ENCODE results near the gene TMEM131.

The TMEM131 gene

DNA sequence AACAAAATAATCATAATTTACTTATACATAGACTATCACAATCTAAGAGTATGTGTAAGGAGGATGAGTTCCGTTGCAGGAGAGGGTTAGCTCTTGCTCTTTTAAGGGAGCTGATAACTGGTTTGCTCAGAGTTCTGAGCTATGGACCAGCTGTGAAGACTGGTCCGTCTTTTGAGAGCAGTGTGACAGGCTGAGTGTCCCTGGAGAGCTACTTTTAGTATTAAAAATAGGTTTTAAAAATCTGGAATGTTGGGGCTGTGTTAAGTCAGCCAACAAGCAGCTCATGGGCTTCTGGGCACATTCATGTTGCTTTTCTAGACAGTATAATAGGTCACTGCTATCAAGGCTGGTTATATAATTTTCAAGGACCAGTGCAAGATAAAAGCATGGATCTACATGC lies 41.5 kb upstream of the TMEM131 start:
- no peak for DNase-seq (ENCODE audit: low read depth)
- TF ChIP-seq, protein P1, sequence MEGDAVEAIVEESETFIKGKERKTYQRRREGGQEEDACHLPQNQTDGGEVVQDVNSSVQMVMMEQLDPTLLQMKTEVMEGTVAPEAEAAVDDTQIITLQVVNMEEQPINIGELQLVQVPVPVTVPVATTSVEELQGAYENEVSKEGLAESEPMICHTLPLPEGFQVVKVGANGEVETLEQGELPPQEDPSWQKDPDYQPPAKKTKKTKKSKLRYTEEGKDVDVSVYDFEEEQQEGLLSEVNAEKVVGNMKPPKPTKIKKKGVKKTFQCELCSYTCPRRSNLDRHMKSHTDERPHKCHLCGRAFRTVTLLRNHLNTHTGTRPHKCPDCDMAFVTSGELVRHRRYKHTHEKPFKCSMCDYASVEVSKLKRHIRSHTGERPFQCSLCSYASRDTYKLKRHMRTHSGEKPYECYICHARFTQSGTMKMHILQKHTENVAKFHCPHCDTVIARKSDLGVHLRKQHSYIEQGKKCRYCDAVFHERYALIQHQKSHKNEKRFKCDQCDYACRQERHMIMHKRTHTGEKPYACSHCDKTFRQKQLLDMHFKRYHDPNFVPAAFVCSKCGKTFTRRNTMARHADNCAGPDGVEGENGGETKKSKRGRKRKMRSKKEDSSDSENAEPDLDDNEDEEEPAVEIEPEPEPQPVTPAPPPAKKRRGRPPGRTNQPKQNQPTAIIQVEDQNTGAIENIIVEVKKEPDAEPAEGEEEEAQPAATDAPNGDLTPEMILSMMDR (IDR thresholded peaks at IDR 0.05; ENCODE audit: low read length, missing control alignments) = no peak
- no peak overlapping the region for H3K4me3 ChIP-seq (replicated peaks; ENCODE audit: low read depth, low read length)

DNA sequence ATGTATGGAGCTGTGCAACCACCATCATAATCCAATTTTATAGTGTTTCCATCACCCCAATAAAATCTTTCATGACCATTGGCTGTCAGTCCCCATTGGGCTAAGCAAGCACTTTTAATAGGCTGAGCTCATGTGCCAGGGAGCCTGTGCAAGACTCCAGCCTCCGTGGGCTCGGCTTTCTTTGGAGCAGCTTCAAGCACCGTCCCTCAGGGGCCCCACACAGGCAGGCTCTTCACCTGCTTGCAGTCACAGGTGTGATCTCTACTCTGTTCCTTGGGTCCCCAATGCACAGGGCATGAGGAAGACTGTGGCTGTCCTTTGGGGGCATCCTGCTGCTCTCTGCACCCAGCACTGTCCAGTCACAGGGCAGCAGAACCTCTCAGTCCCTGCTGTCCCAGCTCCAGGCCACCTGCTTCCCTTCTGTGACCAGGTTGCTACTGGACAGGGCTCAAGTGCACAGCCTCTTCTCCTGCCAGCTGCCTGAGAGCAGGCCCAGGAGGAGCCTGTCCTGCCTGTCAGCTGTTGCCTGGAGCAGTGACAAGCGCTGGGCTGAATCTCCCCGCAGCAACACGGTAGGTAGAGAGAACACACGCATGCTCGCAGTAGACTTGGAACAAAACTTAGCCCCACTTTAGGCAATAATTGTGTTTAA lies 40.7 kb upstream of the TMEM131 start:
- TF ChIP-seq, protein P1 (IDR thresholded peaks at IDR 0.05; ENCODE audit: low read length, missing control alignments) = no peak
- no peak for DNase-seq (ENCODE audit: low read depth)
- H3K4me3 ChIP-seq (replicated peaks; ENCODE audit: low read depth, low read length) = no peak overlapping the region

DNA sequence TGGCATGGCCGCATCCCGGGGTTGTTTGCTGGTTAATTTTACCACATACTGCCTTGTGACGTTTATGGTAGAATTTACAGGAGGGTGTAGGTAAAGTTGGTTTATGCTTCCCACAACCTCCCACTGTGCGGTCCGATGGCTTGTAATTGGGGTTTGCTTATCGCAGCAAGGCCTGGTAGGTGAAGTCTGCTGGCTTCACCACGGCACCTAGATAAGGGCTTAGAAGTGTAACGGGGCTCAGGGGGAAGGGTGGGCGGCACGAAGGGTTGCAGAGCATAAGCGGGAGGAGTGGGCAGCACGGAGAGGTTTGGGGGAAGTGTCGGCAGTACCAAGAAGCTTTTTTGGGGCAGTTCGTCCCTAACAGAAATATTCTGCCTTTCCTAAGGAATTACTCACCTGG lies 39.0 kb upstream of the TMEM131 start:
- DNase-seq (ENCODE audit: low read depth) = no peak
- TF ChIP-seq, protein P1 (IDR thresholded peaks at IDR 0.05; ENCODE audit: low read length, missing control alignments) = no peak
- H3K4me3 ChIP-seq (replicated peaks; ENCODE audit: low read depth, low read length) = no peak overlapping the region

DNA sequence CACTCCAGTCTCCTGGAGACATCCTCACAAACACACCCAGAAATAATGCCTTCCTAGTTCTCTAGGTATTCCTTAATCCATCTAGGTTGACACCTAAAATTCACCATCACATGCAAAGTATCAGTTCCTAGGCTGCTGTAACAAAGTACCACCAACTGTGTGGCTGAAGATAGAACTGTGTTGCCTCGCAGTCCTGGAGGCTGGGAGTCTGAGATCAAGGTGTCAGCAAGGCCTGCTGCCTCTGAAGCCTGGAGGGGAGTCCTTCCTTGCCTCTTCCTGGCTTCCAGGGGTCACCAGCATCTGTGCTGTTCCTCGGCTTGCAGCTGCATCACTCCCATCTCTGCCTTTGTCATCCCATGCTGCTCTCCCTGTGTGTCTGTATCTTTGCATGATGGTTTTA lies 36.3 kb upstream of the TMEM131 start:
- TF ChIP-seq, protein P1 (IDR thresholded peaks at IDR 0.05; ENCODE audit: low read length, missing control alignments) = no peak
- no peak overlapping the region for H3K4me3 ChIP-seq (replicated peaks; ENCODE audit: low read depth, low read length)
- no peak for DNase-seq (ENCODE audit: low read depth)

DNA sequence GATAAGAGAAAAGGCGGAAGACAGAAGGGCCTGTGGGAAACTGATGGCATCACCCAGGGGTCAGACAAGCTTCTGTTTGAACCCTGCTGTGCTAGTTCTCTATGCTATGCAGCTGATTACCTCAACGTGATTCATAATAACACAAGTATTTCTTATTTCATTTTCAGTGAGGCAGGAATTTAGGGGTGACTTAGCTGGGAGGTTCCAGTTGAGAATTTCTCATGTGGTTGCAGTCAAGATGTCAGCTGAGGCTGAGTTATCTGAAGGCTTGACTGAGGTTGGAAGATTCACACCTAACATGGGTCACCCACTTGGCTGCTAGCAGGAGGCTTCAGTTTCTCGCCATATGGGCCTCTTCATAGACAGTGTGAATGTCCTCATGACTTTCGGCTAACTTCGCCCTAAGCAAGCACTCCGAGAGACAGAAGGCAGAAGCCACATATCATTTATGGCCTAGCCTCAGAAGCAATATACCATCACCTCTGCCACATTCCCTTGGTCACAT lies 34.0 kb upstream of the TMEM131 start:
- TF ChIP-seq, protein P1 (IDR thresholded peaks at IDR 0.05; ENCODE audit: low read length, missing control alignments) = no peak
- no peak for DNase-seq (ENCODE audit: low read depth)
- no peak overlapping the region for H3K4me3 ChIP-seq (replicated peaks; ENCODE audit: low read depth, low read length)

DNA sequence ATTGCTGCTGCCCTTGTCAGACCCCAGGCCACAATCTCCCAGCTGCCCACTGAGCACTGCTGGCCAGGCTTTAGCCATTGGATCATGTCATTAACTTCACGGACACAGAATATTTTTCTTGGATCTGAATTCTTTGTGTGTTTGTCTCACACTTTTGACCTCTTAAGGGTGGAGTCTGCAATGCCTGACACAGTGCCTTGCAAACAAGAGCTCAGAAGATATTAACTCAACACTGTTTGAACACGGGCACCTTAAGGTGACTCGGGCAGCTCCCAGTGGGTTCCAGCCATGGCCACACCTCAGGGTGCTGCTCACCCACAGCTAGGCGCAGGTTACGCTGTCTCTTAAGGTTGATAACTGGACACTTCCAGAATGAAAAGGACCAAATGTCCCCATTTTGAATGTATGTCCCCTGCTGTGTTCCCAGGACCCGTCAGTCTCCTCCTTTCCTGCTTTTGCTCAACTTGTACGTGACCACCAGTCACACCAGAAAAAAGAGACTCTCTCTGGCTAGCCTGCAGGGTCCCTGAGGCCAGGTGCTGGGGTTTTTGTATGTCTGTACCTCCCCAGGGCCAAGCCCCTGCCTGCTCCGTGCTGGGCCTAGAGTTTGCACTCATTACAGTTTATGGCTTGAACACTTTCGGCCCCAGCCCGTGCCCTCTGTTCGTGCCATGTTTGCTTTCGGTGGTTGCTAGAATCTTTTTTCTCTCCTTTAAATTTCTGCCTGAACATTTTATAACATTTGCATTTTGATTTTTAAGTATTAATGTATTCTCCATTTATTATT lies 33.4 kb upstream of the TMEM131 start:
- no peak overlapping the region for H3K4me3 ChIP-seq (replicated peaks; ENCODE audit: low read depth, low read length)
- TF ChIP-seq, protein P1 (IDR thresholded peaks at IDR 0.05; ENCODE audit: low read length, missing control alignments) = no peak
- no peak for DNase-seq (ENCODE audit: low read depth)

Data from fibroblast of pulmonary artery (primary cell).